IPS DF 4.7 (cell line): ENCODE measurements around the gene PNKP.

Source experiments
- DNase-seq: peaks from one replicate; pipeline ENCODE4 v3.0.0-alpha.2; 2013; ENCODE audit warnings: low spot score; ENCODE audit errors: extremely low read depth

PNKP gene

GRCh38 chr19:49860336-49861102, 6.9 kb downstream of the PNKP start:
- no peak for DNase-seq

GRCh38 chr19:49859682-49860335, 7.6 kb downstream of the PNKP start:
- DNase-seq: no peak

GRCh38 chr19:49858088-49858985, 9.0 kb downstream of the PNKP start:
- DNase-seq: no peak

GRCh38 chr19:49857838-49858087, 9.6 kb downstream of the PNKP start:
- no peak for DNase-seq

- no peak for DNase-seq
These were observed 10.1 kb downstream of the PNKP start for GRCh38 chr19:49857061-49857837.

- DNase-seq: no peak
These were observed 10.8 kb downstream of the PNKP start for GRCh38 chr19:49856574-49857021.

- DNase-seq: no peak
These were observed 11.5 kb downstream of the PNKP start for GRCh38 chr19:49855676-49856573.

- no peak for DNase-seq
These were observed 12.1 kb downstream of the PNKP start for GRCh38 chr19:49855277-49855675.

- no peak for DNase-seq
These were observed 12.8 kb downstream of the PNKP start for GRCh38 chr19:49854378-49855263.

GRCh38 chr19:49853852-49854377, 13.5 kb downstream of the PNKP start:
- DNase-seq: no peak

GRCh38 chr19:49852631-49853126, 14.7 kb downstream of the PNKP start:
- no peak for DNase-seq

- no peak for DNase-seq
These were observed 15.7 kb downstream of the PNKP start for GRCh38 chr19:49851456-49852259.

- peak; percentile 49 for DNase-seq
These were observed 16.7 kb downstream of the PNKP start, which contains the start of gene PTOV1 for GRCh38 chr19:49850487-49851342. PTOV1 (plus strand) TSS chr19:49851159.

GRCh38 chr19:49850221-49850486, 17.2 kb downstream of the PNKP start:
- no peak for DNase-seq

GRCh38 chr19:49849433-49850220, 17.7 kb downstream of the PNKP start:
- DNase-seq: no peak

- no peak for DNase-seq
These were observed 18.4 kb downstream of the PNKP start for GRCh38 chr19:49848938-49849337.
